ENCODE measurements around the gene EBF3. TPM values are rescaled to one million over a fixed set of nuclear protein-coding genes. Genes with fewer than 3 reads are reported as not detected.

Gene EBF3
- total RNA-seq, 2 experiments from 2014 or later, result not detected

- intact Hi-C loops (cut with micrococcal nuclease), result no loop called here
- Mint-ChIP-seq H3K4me1 (ENCODE audit: low read depth) (no peaks in the 10 kb centered on the region), H3K9me3 (no peaks in the 10 kb centered on the region), H3K4me3 (no peak overlapping the region), H3K27ac (no peak overlapping the region), H3K27me3 (ENCODE audit: low read depth) (peaks cover 6% of the 10 kb centered on the region), H3K36me3 (ENCODE audit: low read depth) (no peaks in the 10 kb centered on the region)
- CTCF ChIA-PET, result interaction anchor here (0.6 kb wide), 1 partner anchor 415 kb away, joined by 4 read pairs; no protein-coding TSS in a partner anchor
- DNase-seq, result no peak
Measured at GRCh38 chr10:129935867-129936152, 28.3 kb downstream of the EBF3 start.

- no peak overlapping the region for H3K4me3 Mint-ChIP-seq
- no peak overlapping the region for H3K27ac Mint-ChIP-seq
- intact Hi-C loops (cut with micrococcal nuclease), result no loop called here
- H3K27me3 Mint-ChIP-seq (ENCODE audit: low read depth), result peaks cover 6% of the 10 kb centered on the region
- DNase-seq, result no peak
- no peaks in the 10 kb centered on the region for H3K9me3 Mint-ChIP-seq
- H3K36me3 Mint-ChIP-seq (ENCODE audit: low read depth), result no peaks in the 10 kb centered on the region
- no peaks in the 10 kb centered on the region for H3K4me1 Mint-ChIP-seq (ENCODE audit: low read depth)
- CTCF ChIA-PET, result no interaction called here
Measured at GRCh38 chr10:129935102-129935866, 28.8 kb downstream of the EBF3 start.

GRCh38 chr10:129934196-129934925, 29.7 kb downstream of the EBF3 start:
- intact Hi-C loops (cut with micrococcal nuclease), result no loop called here
- CTCF ChIA-PET, result no interaction called here
- Mint-ChIP-seq H3K9me3 (no peaks in the 10 kb centered on the region), H3K36me3 (ENCODE audit: low read depth) (no peaks in the 10 kb centered on the region), H3K4me1 (ENCODE audit: low read depth) (no peaks in the 10 kb centered on the region), H3K27me3 (ENCODE audit: low read depth) (peaks cover 3% of the 10 kb centered on the region), H3K4me3 (no peak overlapping the region), H3K27ac (no peak overlapping the region)
- no peak for DNase-seq

GRCh38 chr10:129933456-129934092, 30.5 kb downstream of the EBF3 start:
- H3K9me3 Mint-ChIP-seq, result no peaks in the 10 kb centered on the region
- DNase-seq, result no peak
- intact Hi-C loops (cut with micrococcal nuclease), result no loop called here
- peaks cover 3% of the 10 kb centered on the region for H3K27me3 Mint-ChIP-seq (ENCODE audit: low read depth)
- H3K36me3 Mint-ChIP-seq (ENCODE audit: low read depth), result no peaks in the 10 kb centered on the region
- CTCF ChIA-PET, result no interaction called here
- no peak overlapping the region for H3K4me3 Mint-ChIP-seq
- H3K27ac Mint-ChIP-seq, result no peak overlapping the region
- H3K4me1 Mint-ChIP-seq (ENCODE audit: low read depth), result no peaks in the 10 kb centered on the region

GRCh38 chr10:129932751-129933433, 31.2 kb downstream of the EBF3 start:
- Mint-ChIP-seq H3K4me1 (ENCODE audit: low read depth) (no peaks in the 10 kb centered on the region), H3K27ac (no peak overlapping the region), H3K4me3 (no peak overlapping the region), H3K27me3 (ENCODE audit: low read depth) (peaks cover 3% of the 10 kb centered on the region), H3K9me3 (no peaks in the 10 kb centered on the region), H3K36me3 (ENCODE audit: low read depth) (no peaks in the 10 kb centered on the region)
- intact Hi-C loops (cut with micrococcal nuclease), result no loop called here
- CTCF ChIA-PET, result no interaction called here
- no peak for DNase-seq

GRCh38 chr10:129932182-129932581, 31.9 kb downstream of the EBF3 start:
- Mint-ChIP-seq H3K4me3 (no peak overlapping the region), H3K27ac (no peak overlapping the region), H3K27me3 (ENCODE audit: low read depth) (peaks cover 3% of the 10 kb centered on the region), H3K9me3 (no peaks in the 10 kb centered on the region), H3K4me1 (ENCODE audit: low read depth) (no peaks in the 10 kb centered on the region), H3K36me3 (ENCODE audit: low read depth) (no peaks in the 10 kb centered on the region)
- no peak for DNase-seq
- CTCF ChIA-PET, result no interaction called here
- intact Hi-C loops (cut with micrococcal nuclease), result no loop called here

GRCh38 chr10:129929343-129930292, 34.5 kb downstream of the EBF3 start:
- no peak for DNase-seq
- intact Hi-C loops (cut with micrococcal nuclease), result no loop called here
- no peaks in the 10 kb centered on the region for H3K9me3 Mint-ChIP-seq
- H3K27me3 Mint-ChIP-seq (ENCODE audit: low read depth), result peaks cover 3% of the 10 kb centered on the region
- CTCF ChIA-PET, result no interaction called here
- no peak overlapping the region for H3K4me3 Mint-ChIP-seq
- no peaks in the 10 kb centered on the region for H3K4me1 Mint-ChIP-seq (ENCODE audit: low read depth)
- H3K36me3 Mint-ChIP-seq (ENCODE audit: low read depth), result no peaks in the 10 kb centered on the region
- no peak overlapping the region for H3K27ac Mint-ChIP-seq

GRCh38 chr10:129927351-129928120, 36.5 kb downstream of the EBF3 start:
- H3K27ac Mint-ChIP-seq, result no peak overlapping the region
- no peaks in the 10 kb centered on the region for H3K36me3 Mint-ChIP-seq (ENCODE audit: low read depth)
- CTCF ChIA-PET, result no interaction called here
- H3K27me3 Mint-ChIP-seq (ENCODE audit: low read depth), result no peaks in the 10 kb centered on the region
- H3K4me1 Mint-ChIP-seq (ENCODE audit: low read depth), result no peaks in the 10 kb centered on the region
- H3K9me3 Mint-ChIP-seq, result no peaks in the 10 kb centered on the region
- no peak for DNase-seq
- H3K4me3 Mint-ChIP-seq, result no peak overlapping the region
- intact Hi-C loops (cut with micrococcal nuclease), result no loop called here

- Mint-ChIP-seq H3K27me3 (ENCODE audit: low read depth) (no peaks in the 10 kb centered on the region), H3K4me1 (ENCODE audit: low read depth) (no peaks in the 10 kb centered on the region), H3K27ac (no peak overlapping the region), H3K4me3 (no peak overlapping the region), H3K9me3 (no peaks in the 10 kb centered on the region), H3K36me3 (ENCODE audit: low read depth) (no peaks in the 10 kb centered on the region)
- CTCF ChIA-PET, result no interaction called here
- intact Hi-C loops (cut with micrococcal nuclease), result no loop called here
- no peak for DNase-seq
Measured at GRCh38 chr10:129926066-129927055, 37.7 kb downstream of the EBF3 start.

- no peaks in the 10 kb centered on the region for H3K9me3 Mint-ChIP-seq
- no peaks in the 10 kb centered on the region for H3K27me3 Mint-ChIP-seq (ENCODE audit: low read depth)
- no peak overlapping the region for H3K4me3 Mint-ChIP-seq
- no peak for DNase-seq
- no peaks in the 10 kb centered on the region for H3K36me3 Mint-ChIP-seq (ENCODE audit: low read depth)
- CTCF ChIA-PET, result no interaction called here
- H3K4me1 Mint-ChIP-seq (ENCODE audit: low read depth), result no peaks in the 10 kb centered on the region
- no peak overlapping the region for H3K27ac Mint-ChIP-seq
- intact Hi-C loops (cut with micrococcal nuclease), result no loop called here
Measured at GRCh38 chr10:129924375-129925085, 39.5 kb downstream of the EBF3 start.
